ENCODE results near the gene SHISA9.

GRCh38 chr16:12988071-12988470 lies 86.7 kb downstream of the SHISA9 start:
- no peak for TF ChIP-seq EZH2 (IDR thresholded peaks at IDR 0.05; ENCODE audit: borderline replicate concordance)
- no peak for TF ChIP-seq CTCF (IDR thresholded peaks at IDR 0.05; ENCODE audit: poor library complexity)
- TF ChIP-seq EZH2phosphoT487 (IDR thresholded peaks at IDR 0.05; ENCODE audit: low read depth, severe bottlenecking, unreplicated experiment), result no peak

All from hepatocyte (in vitro differentiated cells).